Activated naive CD8-positive, alpha-beta T cell treated with anti-CD3 and anti-CD28 coated beads for 36 hours (primary cell): ENCODE measurements around the gene GAPVD1. TPM values are rescaled to one million over a fixed set of nuclear protein-coding genes. Genes with fewer than 3 reads are reported as not detected.

Source experiments
- DNase-seq: peaks from one replicate; pipeline ENCODE4 v3.0.0; 2021
- H3K27ac Mint-ChIP-seq: one replicate; pipeline ENCODE4 v1.8.0; 2022; ENCODE audit warnings: mild to moderate bottlenecking, moderate library complexity, mixed read lengths
- H3K27me3 Mint-ChIP-seq: one replicate; pipeline ENCODE4 v1.8.0; 2022; ENCODE audit warnings: mild to moderate bottlenecking, mixed read lengths
- H3K36me3 Mint-ChIP-seq: one replicate; pipeline ENCODE4 v1.8.0; 2021; ENCODE audit warnings: mild to moderate bottlenecking, mixed read lengths
- H3K4me1 Mint-ChIP-seq: one replicate; pipeline ENCODE4 v1.8.0; 2021; ENCODE audit warnings: mixed read lengths
- H3K4me3 Mint-ChIP-seq: one replicate; pipeline ENCODE4 v1.8.0; 2022; ENCODE audit warnings: mild to moderate bottlenecking, moderate library complexity, mixed read lengths
- H3K9me3 Mint-ChIP-seq: one replicate; pipeline ENCODE4 v1.8.0; 2022; ENCODE audit warnings: mixed read lengths
- total RNA-seq, 2 experiments: library from RNA; stranded (reverse); gene quantifications; one replicate each; pipeline ENCODE4 v1.2.3, GENCODE V29; 2021

The GAPVD1 gene
- total RNA-seq, 2 experiments from 2014 or later = 44.0 to 47.1 TPM

- peaks cover 6% of the 10 kb centered on the region for H3K9me3 Mint-ChIP-seq
- H3K36me3 Mint-ChIP-seq = peaks cover 59% of the 10 kb centered on the region
- no peaks in the 10 kb centered on the region for H3K27me3 Mint-ChIP-seq
- DNase-seq = no peak
- no peak overlapping the region for H3K4me3 Mint-ChIP-seq
- no peak overlapping the region for H3K27ac Mint-ChIP-seq
- no peaks in the 10 kb centered on the region for H3K4me1 Mint-ChIP-seq
Observed at GRCh38 chr9:125317704-125318103, 56.1 kb downstream of the GAPVD1 start.

DNA sequence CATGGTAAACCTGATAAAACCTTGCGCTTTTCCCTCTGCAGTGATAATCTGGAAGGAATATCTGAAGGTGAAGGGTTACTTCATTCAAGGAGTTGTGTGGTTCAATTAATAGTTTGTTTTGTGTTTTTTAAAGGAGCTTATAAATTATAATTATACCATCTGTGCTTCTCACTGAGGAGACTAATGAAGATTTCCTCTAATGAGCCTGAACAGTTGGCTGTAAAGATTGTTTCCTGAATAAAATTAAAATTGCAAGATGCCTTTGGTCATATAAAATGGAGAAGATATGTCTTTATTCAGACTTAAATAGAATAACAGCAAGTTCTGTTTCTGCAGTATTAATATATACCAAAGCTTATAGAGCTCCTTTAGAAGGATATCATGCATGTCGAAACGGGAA, 59.9 kb downstream of the GAPVD1 start:
- no peaks in the 10 kb centered on the region for H3K27me3 Mint-ChIP-seq

GRCh38 chr9:125323615-125324014, 62.0 kb downstream of the GAPVD1 start:
- no peak overlapping the region for H3K4me3 Mint-ChIP-seq
- H3K9me3 Mint-ChIP-seq = no peaks in the 10 kb centered on the region
- H3K27me3 Mint-ChIP-seq = no peaks in the 10 kb centered on the region
- DNase-seq = no peak
- no peaks in the 10 kb centered on the region for H3K4me1 Mint-ChIP-seq
- H3K36me3 Mint-ChIP-seq = peaks cover 18% of the 10 kb centered on the region
- no peak overlapping the region for H3K27ac Mint-ChIP-seq

More for the DNA sequence above, 59.9 kb downstream of the GAPVD1 start:
- H3K27ac Mint-ChIP-seq = no peak overlapping the region
- H3K9me3 Mint-ChIP-seq = peaks cover 2% of the 10 kb centered on the region
- H3K4me1 Mint-ChIP-seq = no peaks in the 10 kb centered on the region
- H3K4me3 Mint-ChIP-seq = no peak overlapping the region
- no peak for DNase-seq
- H3K36me3 Mint-ChIP-seq = peaks cover 36% of the 10 kb centered on the region

DNA sequence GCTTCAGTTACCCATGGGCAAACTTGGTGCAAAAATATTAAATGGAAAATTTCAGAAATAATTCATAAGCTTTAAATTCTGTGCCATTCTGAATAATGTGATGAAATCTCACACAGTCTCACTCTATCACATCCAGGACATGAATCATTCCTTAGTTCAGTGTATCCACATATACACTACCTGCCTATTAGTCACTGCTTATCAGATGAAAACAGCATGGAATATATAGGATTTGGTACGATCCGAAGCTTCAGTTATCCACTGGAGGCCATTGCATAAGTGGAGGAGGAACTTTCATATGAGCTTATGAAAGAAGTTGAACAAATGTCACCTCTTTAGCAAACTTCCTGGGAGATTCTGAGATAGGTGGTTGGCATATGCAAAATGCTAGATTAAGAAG, 64.2 kb downstream of the GAPVD1 start:
- no peak for DNase-seq
- Mint-ChIP-seq H3K36me3 (peaks cover 27% of the 10 kb centered on the region), H3K27ac (no peak overlapping the region), H3K27me3 (no peaks in the 10 kb centered on the region), H3K4me1 (no peaks in the 10 kb centered on the region), H3K9me3 (no peaks in the 10 kb centered on the region), H3K4me3 (no peak overlapping the region)

DNA sequence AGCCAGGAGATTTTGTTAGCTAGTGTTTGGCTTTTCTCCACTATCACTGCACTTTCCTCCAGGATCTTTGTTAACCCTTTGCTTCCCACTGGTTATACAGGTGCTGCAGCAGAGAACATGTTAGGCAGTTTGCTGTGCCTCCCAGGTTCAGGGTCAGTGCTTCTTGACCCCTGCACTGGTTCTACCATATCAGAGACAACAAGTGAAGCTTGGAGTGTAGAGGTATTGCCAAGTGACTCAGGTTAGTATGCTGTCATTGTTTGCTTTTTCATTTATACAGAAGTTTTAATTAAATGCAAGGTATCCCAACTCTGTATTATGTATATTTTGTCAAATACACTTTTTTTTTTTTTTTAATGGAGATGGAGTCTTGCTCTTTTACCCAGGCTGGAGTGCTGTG, 68.4 kb downstream of the GAPVD1 start:
- Mint-ChIP-seq H3K9me3 (no peaks in the 10 kb centered on the region), H3K36me3 (peaks cover 48% of the 10 kb centered on the region), H3K27me3 (no peaks in the 10 kb centered on the region), H3K4me3 (no peak overlapping the region), H3K4me1 (peaks cover 14% of the 10 kb centered on the region), H3K27ac (no peak overlapping the region)
- no peak for DNase-seq

GRCh38 chr9:125330587-125330986, 69.0 kb downstream of the GAPVD1 start:
- Mint-ChIP-seq H3K4me3 (no peak overlapping the region), H3K4me1 (peaks cover 14% of the 10 kb centered on the region), H3K36me3 (peaks cover 48% of the 10 kb centered on the region), H3K27me3 (no peaks in the 10 kb centered on the region), H3K27ac (no peak overlapping the region), H3K9me3 (no peaks in the 10 kb centered on the region)
- no peak for DNase-seq

DNA sequence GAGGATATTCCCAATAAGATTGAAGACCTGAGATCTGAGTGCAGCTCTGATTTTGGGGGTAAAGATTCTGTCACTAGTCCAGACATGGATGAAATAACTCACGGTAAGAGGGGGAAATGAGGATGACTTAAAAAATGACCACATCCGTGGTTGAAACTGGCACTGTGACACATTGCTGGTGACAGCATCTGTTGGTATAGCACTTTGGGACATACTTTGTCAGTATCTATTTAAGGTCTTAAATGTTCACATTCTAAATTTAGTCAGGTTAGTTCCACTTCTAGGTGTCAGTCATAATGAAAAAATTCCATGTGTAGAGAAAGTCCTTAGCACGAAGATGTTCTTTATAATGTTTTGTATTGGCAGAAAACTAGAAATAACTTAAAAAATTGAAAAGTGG, 70.9 kb downstream of the GAPVD1 start:
- DNase-seq = peak; percentile 36
- no peaks in the 10 kb centered on the region for H3K27me3 Mint-ChIP-seq
- peaks cover 46% of the 10 kb centered on the region for H3K36me3 Mint-ChIP-seq
- H3K9me3 Mint-ChIP-seq = no peaks in the 10 kb centered on the region
- H3K4me3 Mint-ChIP-seq = no peak overlapping the region
- peak overlapping the region; percentile 76 for H3K27ac Mint-ChIP-seq
- H3K4me1 Mint-ChIP-seq = peaks cover 14% of the 10 kb centered on the region

GRCh38 chr9:125337236-125337635, 75.6 kb downstream of the GAPVD1 start:
- DNase-seq = no peak
- H3K4me1 Mint-ChIP-seq = peaks cover 6% of the 10 kb centered on the region
- H3K27ac Mint-ChIP-seq = peak overlapping the region; percentile 38
- no peaks in the 10 kb centered on the region for H3K27me3 Mint-ChIP-seq
- no peak overlapping the region for H3K4me3 Mint-ChIP-seq
- H3K9me3 Mint-ChIP-seq = no peaks in the 10 kb centered on the region
- H3K36me3 Mint-ChIP-seq = peaks cover 24% of the 10 kb centered on the region

DNA sequence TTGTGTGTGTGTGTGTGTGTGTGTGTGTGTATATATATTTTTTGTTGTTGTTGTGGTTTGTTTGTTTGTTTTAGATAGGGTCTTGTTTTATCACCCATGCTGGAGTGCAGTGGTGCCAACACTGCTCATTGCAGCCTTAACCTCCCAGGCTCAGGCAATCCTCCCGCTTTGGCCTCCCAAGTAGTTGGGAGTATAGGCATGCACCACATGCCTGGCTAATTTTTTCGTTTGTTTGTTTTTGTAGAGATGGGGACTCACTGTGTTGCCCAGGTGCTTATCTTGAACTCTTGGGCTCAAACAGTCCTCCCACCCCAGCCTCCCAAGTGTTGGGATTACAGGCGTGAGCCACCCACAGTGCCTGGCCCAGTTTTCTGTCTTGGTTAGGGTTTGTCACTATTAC, 77.3 kb downstream of the GAPVD1 start:
- DNase-seq = no peak
- Mint-ChIP-seq H3K27me3 (no peaks in the 10 kb centered on the region), H3K9me3 (no peaks in the 10 kb centered on the region), H3K4me3 (no peak overlapping the region), H3K4me1 (no peaks in the 10 kb centered on the region), H3K27ac (no peak overlapping the region), H3K36me3 (peaks cover 14% of the 10 kb centered on the region)

DNA sequence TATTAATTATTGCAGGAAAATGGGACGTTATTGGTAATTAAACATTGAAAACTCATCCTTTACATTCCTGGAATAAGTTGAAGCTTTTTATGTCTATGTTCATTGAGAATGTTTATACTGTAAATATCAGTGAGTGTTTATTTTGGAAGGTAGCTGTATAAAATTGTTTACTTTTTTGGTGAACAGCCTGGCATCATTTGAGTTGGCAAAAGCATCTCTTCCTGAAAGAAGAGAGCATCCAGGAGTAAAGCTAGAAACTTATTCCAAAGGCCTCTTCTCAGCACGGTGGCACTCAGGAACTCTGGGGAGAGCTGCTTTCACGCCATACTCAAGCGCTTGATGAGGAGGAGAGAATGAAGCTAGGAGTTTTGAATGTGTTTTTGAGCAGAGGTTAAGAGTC, 79.9 kb downstream of the GAPVD1 start:
- DNase-seq = no peak
- Mint-ChIP-seq H3K27ac (no peak overlapping the region), H3K4me3 (no peak overlapping the region), H3K4me1 (no peaks in the 10 kb centered on the region), H3K36me3 (peaks cover 12% of the 10 kb centered on the region), H3K9me3 (no peaks in the 10 kb centered on the region), H3K27me3 (no peaks in the 10 kb centered on the region)

DNA sequence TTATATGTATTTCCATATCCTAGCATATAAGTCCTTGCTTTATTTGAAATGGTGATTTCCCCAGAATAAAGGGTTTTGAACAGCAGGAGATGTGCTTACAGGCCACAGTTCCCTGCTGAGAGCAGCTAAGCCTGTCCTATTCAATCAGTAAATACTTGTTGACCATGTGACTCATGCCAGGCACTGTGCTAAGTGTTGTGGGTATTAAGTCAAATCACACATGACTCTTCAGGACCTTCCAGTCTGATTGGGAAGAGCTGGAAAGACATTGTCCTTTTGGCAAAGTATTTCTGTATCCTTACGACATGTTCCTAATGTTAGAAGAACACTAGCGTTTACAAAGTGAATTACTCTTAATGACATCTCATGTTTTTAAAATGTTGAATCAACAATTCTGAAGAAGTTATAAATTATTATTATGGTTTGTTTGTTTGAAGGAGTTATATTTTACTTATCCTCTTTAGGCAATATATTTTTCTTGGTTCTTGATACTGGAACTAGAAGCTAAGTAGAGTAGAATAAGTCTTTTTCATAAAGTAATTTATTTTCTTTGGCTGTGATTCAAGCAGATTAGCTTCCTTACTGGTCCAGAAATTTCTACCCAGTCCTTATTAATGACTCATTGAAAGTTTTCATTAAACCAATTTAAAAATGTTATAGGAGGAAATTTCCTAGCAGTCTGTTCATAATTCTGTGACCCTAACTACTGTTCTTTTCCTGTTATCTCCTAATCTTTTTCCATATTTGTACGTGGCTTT, 82.1 kb downstream of the GAPVD1 start:
- no peak overlapping the region for H3K27ac Mint-ChIP-seq
- peaks cover 16% of the 10 kb centered on the region for H3K36me3 Mint-ChIP-seq
- H3K4me1 Mint-ChIP-seq = no peaks in the 10 kb centered on the region
- H3K9me3 Mint-ChIP-seq = no peaks in the 10 kb centered on the region
- no peak for DNase-seq
- H3K27me3 Mint-ChIP-seq = no peaks in the 10 kb centered on the region
- H3K4me3 Mint-ChIP-seq = no peak overlapping the region

- Mint-ChIP-seq H3K27ac (no peak overlapping the region), H3K27me3 (no peaks in the 10 kb centered on the region), H3K4me1 (no peaks in the 10 kb centered on the region), H3K36me3 (peaks cover 35% of the 10 kb centered on the region), H3K9me3 (peaks cover 3% of the 10 kb centered on the region), H3K4me3 (no peak overlapping the region)
- no peak for DNase-seq
Observed at GRCh38 chr9:125346080-125346732, 84.6 kb downstream of the GAPVD1 start.

DNA sequence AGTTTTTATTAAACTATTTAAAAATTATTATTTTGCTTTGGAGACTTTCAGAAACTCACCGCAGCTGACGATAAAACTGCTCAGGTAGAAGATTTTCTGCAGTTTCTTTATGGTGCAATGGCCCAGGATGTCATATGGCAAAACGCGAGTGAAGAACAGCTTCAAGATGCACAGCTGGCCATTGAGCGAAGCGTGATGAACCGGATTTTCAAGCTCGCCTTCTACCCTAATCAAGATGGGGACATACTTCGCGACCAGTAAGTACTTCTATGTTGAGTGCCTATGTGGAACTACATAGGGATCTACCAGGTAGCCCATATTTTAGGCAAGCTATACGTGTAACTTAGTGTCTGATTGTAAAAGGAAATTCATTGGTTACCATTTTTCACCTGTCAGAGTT, 94.0 kb downstream of the GAPVD1 start:
- Mint-ChIP-seq H3K4me3 (no peak overlapping the region), H3K27me3 (no peaks in the 10 kb centered on the region), H3K4me1 (peaks cover 5% of the 10 kb centered on the region), H3K9me3 (peaks cover 5% of the 10 kb centered on the region), H3K27ac (no peak overlapping the region), H3K36me3 (peaks cover 28% of the 10 kb centered on the region)
- DNase-seq = no peak

GRCh38 chr9:125356032-125356431, 94.4 kb downstream of the GAPVD1 start:
- no peak overlapping the region for H3K27ac Mint-ChIP-seq

DNA sequence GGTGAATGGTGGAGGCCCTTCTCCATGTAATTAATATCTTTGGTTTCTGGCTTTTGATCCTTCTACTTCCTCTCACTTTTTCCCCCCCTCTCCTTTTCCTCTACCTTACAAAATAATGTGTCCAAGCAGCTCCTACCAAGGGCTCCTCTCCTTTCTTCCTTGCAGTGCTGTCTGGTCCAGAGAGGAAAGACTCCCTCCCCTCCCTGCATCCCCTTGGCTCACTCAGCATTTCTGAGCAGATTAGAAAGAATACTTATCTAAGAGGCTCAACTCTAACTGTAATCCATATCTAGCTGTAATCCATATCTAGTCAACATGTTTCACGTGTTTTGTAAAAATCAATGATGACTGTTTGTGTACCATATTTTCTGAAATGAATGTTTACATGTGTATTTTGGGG, 97.4 kb downstream of the GAPVD1 start:
- H3K36me3 Mint-ChIP-seq = peaks cover 8% of the 10 kb centered on the region
- H3K27ac Mint-ChIP-seq = no peak overlapping the region
- H3K27me3 Mint-ChIP-seq = no peaks in the 10 kb centered on the region
- no peak for DNase-seq
- peaks cover 13% of the 10 kb centered on the region for H3K4me1 Mint-ChIP-seq
- no peaks in the 10 kb centered on the region for H3K9me3 Mint-ChIP-seq
- no peak overlapping the region for H3K4me3 Mint-ChIP-seq

More at GRCh38 chr9:125356032-125356431, 94.4 kb downstream of the GAPVD1 start:
- Mint-ChIP-seq H3K4me1 (peaks cover 7% of the 10 kb centered on the region), H3K27me3 (no peaks in the 10 kb centered on the region), H3K9me3 (peaks cover 3% of the 10 kb centered on the region), H3K4me3 (no peak overlapping the region), H3K36me3 (peaks cover 24% of the 10 kb centered on the region)
- DNase-seq = no peak

DNA sequence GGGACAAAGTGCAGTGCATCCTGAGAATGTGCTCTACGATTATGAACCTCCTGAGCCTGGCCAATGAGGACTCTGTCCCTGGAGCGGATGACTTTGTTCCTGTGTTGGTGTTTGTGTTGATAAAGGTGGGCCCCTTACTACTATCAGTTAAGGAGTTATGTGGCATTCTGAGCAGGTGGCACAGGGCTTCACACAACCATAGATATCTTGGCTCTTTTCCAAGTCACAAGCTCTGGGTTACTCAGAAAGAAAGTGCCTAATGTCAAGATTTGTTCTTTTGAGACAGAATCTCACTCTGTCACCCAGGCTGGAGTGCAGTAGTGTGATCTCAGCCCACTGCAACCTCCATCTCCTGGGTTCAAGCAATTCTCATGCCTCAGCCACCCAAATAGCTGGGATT, 99.0 kb downstream of the GAPVD1 start:
- DNase-seq = no peak
- Mint-ChIP-seq H3K27ac (no peak overlapping the region), H3K27me3 (no peaks in the 10 kb centered on the region), H3K36me3 (peaks cover 16% of the 10 kb centered on the region), H3K4me1 (peaks cover 13% of the 10 kb centered on the region), H3K9me3 (no peaks in the 10 kb centered on the region), H3K4me3 (no peak overlapping the region)
